Activated CD4-positive, CD25-positive, alpha-beta regulatory T cell treated with anti-CD3 and anti-CD28 coated beads, Interleukin-2, amount 50 U/mL, for 24 hours (primary cell): ENCODE measurements around the gene DPEP2NB.
"Not testable (repeated sequence)": the region's sequence is repeated elsewhere in the genome, so short reads cannot be mapped to it uniquely, and the experiment has no call there.

Experiments
- ATAC-seq, 2 donors: fragments of 150-1000 bp; cut with Tn5 transposase; one replicate each; pipeline ENCODE4 v1.10.0; 2021; ENCODE audit warnings: mild to moderate bottlenecking in 1 of 2, moderate library complexity in 1 of 2

DPEP2NB gene

GRCh38 chr16:67979955-67980678, 35.6 kb downstream of the DPEP2NB start, which contains the start of gene DPEP3:
TSS of gene DPEP3 (minus strand) at chr16:67980499. CDS start at chr16:67980380, 119 bp downstream.
- no peak for ATAC-seq

DNA sequence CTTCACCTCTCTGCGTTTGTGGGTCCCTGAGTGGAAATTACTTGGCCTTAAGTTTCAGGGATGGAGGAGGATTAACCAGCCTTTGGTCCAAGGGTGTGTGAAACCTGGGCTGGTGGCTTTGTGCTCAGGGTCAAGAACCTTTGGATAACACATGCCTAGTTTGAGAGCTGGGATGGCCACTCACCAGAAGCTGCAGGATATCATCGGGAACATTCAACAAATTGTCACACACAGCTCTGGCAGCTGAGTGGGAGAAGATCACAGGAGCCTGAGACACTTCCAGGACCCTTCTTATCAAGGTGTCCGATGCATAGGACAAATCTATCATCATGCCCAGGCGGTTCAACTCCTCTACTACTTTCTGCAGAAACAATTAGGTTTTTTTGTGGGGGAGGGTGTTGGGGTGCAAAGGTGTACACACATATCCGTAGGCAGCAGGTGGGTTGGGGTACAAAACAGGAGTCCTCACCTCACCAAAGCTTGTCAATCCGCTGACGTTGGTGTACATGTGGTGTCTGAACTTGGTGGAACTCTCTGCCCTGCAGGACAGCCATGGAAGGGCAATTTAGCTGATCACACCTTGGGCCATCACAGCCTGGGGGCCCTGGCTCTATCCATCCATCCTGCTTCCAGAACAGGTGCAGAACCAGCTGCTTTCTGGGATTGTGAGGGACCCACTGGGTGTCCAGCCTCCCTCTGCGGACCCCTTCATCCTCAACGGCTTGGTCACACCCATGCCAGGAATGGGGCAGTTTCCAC, 38.1 kb downstream of the DPEP2NB start:
- ATAC-seq, result no peak

DNA sequence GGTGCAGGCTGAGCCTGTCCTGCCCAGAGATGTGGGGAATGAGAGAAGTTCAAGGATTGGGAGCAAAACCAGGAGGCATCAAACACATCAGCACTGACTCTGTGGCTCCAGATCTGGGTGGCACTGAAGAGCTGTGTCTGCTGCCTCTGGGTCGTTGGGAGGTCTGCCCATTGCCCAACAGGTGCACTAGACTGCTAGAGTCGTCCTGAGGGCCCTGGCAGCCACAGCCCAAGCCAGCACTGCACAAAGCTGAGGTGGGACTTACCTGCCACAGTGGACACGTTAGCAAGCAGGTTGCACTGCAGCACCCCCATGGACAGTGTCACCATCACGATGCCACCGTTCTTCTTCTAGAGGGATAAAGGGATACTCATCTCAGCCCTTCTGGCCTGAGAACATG, 38.7 kb downstream of the DPEP2NB start:
- no peak for ATAC-seq

- no peak for ATAC-seq
Observed at GRCh38 chr16:67976205-67976604, 39.5 kb downstream of the DPEP2NB start.

DNA sequence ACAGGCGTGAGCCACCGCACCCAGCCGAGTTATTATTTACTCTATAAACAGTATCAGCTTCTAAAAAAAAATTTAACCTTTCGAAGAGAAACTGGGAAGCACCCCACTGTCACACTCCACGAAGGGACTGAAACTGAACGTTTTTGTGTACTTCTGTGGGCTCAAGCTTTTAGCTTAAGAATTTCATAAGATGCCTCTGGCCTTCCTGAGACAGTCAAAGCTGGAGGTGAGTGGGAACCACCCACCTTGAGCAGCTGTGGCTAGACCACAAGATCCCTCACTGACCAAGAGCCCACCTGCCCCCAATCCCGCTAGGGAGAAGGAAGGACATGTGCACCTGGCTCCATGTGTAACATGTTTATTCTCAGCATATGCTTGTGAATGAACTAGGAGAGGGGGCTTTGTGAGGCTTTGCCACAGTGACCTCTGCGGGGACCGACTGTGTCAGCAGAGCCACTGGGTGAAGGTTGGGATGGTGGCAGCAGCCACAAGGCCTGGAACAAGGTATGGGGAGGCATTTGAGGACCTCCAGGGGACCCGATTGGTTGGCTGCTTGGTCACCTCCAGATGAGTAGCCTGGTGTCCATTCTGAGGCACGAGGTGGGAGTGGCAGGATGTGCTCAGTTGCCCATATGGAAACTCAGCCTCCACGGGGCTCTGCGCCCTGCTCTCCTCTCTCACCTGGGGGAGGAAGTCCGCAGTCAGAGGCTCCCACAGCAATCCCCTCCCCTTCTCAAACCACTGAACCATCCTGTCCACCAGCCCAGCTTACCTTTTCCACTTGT, 40.2 kb downstream of the DPEP2NB start:
- peak in 1 of 2 donors; percentile 7 for ATAC-seq

DNA sequence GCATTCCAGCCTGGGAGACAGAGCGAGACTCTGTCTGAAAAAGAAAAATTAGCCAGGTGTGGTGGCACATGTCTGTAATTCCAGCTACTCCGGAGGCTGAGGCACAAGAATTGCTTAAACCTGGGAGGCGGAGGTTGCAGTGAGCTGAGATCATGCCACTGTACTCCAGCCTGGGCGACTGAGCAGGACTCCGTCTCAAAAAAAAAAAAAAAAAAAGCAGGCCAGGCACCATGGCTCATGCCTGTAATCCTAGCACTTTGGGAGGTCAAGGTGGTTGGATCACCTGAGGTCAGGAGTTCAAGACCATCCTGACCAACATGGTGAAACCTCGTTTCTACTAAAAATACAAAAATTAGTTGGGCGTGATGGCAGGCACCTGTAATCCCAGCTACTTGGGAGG, 43.4 kb downstream of the DPEP2NB start:
- not testable (repeated sequence) for ATAC-seq

DNA sequence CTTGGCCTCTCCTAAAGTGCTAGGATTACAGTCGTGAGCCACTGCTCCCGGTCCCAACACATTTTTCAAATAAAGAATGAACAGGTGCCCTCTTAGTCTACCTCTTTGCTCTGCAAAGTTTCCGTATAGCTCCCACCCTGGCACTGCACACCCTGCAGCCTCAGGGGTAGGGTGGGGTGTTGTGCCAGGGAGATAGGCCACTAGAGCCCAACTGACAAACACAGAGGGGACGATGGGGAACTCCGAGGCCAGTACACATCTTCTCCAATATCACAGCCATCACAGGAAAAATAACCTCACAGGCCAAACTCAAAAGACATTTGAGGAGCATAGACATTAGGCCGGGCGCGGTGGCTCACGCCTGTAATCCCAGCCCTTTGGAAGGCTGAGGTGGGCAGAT, 44.6 kb downstream of the DPEP2NB start:
- no peak for ATAC-seq

GRCh38 chr16:67969254-67970039, 46.3 kb downstream of the DPEP2NB start:
- peak; percentile 11 to 15 for ATAC-seq

GRCh38 chr16:67968400-67969253, 47.1 kb downstream of the DPEP2NB start, which contains the start of gene SLC12A4:
TSS of gene SLC12A4 (minus strand) at chr16:67968637. CDS start at chr16:67968553, 84 bp downstream.
- peak; percentile 87 for ATAC-seq

DNA sequence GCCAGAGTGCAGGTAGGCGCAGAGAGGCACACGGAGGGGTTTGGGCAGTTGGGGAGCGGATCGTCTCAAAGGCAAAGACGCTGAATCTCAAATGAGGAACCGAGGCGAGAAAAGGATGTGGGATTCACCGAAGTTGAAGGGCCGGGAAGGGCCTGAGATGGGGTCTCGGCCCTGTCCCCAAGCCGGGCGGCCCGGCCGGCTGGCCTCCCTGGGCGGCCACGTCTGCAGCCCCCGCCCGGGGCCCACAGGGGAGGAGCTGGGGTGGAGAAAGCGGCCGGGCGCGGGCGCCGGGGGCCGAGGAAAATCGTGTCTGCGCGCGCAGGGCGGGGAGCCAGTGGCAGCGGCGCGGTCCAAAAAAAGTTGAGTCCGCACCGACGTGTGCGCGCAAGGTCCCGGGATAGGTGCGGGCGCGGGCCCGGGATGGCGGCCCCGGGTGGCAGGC, 47.7 kb downstream of the DPEP2NB start:
- ATAC-seq, result peak in 1 of 2 donors; percentile 12

GRCh38 chr16:67967183-67967957, 48.3 kb downstream of the DPEP2NB start:
- peak; percentile 44 to 45 for ATAC-seq

DNA sequence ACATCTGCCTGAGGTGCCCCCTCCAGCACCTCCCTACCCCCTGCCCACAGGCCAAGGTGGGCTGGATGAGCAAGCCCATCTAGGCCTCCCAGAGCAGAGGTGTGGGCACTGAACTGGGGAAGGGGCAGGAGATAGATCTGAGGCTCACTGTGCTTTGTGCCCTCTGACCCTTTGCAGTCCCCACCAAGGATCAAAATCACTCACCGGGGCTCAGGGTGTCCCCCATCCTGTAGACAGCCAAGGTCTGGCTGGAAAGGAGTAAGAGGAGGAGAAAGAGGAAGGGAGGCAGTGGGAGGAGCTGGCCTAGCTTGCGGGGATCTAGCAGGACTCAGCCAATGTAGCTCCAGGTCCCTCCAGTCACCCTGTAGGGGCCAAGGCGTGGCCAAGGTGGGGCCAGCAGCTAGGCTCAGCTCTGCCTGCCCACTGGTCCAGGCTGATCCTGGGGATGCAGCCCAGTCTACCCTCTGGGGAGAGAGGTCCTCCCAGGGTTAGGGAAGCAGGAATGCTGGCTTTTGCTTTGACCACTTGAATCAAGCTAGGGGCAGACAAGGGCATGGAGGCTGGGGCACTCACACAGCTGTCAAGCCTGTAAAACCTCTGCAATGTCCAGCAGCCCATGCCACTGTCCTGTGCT, 49.0 kb downstream of the DPEP2NB start:
- ATAC-seq, result no peak

DNA sequence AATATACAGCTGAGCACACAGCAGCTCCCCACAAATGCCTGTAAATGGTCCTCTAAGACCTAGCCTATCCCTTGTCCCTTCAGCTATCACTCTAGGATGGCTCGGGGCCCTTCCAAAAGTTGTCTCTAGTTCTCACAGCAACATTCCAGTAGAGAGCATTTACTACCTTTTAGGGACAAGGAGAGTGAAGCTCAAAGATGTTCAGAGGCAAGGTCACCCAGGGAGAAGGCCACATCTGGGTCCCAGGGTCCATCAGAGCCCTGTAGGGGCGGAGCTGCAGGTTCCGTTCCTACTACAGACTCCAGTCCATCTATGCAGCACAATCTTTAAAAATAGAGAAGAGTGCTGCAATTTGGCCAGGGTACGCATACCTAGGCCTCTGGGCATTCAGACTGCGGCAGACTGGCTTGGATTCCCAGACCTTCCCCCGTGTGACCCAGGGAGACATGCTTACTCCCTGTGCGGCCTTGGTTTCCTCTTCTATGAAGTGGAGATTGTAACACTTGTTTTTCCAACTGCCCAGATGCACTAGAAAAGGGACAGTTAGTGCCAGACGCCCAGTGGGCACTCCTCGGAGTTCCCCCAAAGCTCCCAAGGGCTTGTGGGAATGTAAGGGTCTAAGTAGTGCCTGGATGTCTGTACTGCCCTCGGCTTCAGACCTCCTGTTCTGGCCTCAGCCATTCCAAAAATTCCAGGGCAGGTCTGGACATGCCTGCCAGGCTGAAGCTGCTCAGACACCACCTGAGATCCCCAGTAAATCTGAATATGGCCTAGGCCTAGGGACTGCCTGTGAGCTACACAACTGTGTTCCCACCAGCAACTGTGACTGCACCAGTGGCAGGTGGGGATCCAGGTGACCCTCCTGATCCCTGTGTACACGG, 49.8 kb downstream of the DPEP2NB start:
- ATAC-seq, result no peak

DNA sequence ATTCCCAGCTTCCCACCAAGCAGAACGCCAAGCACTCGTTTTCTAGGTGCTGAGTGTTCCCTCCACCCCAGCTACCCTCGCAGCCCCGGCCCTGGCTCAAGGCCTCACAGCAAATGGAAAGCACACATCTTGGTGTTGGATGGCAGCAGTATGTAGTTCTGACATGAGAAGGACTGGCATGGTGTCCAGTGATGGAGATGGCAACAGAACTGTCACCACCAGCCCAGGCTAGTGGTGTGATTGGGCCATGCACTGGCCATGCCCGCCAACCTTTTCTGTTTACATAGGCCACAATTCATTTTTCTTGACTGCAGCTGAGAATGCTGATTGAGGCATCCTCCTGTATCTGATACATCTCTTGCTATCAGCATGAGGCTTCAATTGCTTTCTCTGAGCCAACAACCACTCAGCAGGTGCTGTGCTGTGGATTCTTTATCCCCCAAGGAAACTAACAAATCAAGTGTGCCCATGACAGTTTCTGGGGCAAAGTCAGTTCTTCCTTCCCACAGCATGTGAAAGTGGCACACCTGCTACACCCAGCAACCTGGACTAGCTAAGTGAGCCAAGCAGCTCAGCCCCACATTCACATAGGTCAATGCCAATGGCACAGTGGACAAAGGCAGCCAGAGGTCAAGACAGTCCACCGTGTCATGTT, 51.1 kb downstream of the DPEP2NB start:
- ATAC-seq, result no peak

GRCh38 chr16:67963662-67964321, 51.9 kb downstream of the DPEP2NB start:
- no peak for ATAC-seq
